HepG2 (cell line): ENCODE data around the gene TCF3. TPM values are rescaled to one million over a fixed set of nuclear protein-coding genes. Genes with fewer than 3 reads are reported as not detected.
A peak's percentile ranks its signal among the peaks of the same experiment; 100 is the strongest.

Experiments used
- ATAC-seq: fragments of 200-7000 bp; cut with Tn5 transposase; 3 replicates; pipeline ENCODE4 v1.9.1; 2020; ENCODE audit warnings: mild to moderate bottlenecking, moderate library complexity
- BruUV-seq: library from RNA; stranded (reverse); fragments of 400-500 nt; replicated peaks from 2 replicates; lab custom pipeline; 2021; lab: Mats Ljungman, UMichigan
- CTCF ChIA-PET: fragments of 300-600 bp; formaldehyde crosslinking; extraction: SDS; loops from one replicate; lab custom pipeline; 2021; ENCODE audit warnings: low total read pairs, inconsistent platforms, low intra/inter-chr PET ratio; lab: Yijun Ruan, JAX
- POLR2A ChIA-PET: fragments of 350-600 bp; sonication (Branson Sonifier 250); formaldehyde crosslinking; loops from one replicate; lab custom pipeline; 2020; ENCODE audit warnings: antibody characterized with exemption, inconsistent platforms; lab: Yijun Ruan, JAX
- DNase-seq: peaks from one replicate; pipeline ENCODE4 v3.0.0-alpha.2; 2015; ENCODE audit warnings: low spot score
- FAIRE-seq: peaks from 3 replicates; lab custom pipeline; 2011; peaks lifted over from hg19 to GRCh38; lab: Jason Lieb, UNC
- H2AFZ ChIP-seq: one replicate; pipeline ENCODE4 v1.6.1; 2011; ENCODE audit warnings: low read length, inconsistent platforms
- H3K27ac ChIP-seq: fragments of 300-600 bp; 3 replicates; pipeline ENCODE4 v1.8.0; 2011; ENCODE audit warnings: mixed run types, mild to moderate bottlenecking, mixed read lengths, low read length, inconsistent platforms; ENCODE audit not compliant: insufficient read depth; ENCODE audit errors: extremely low read length
- H3K27me3 ChIP-seq, 2 experiments: fragments of 200-600 bp in 1 of 2; 2 replicates in 1 of 2; 3 replicates in 1 of 2; pipeline versions ENCODE4 v1.6.0 to v1.8.0; 2011; ENCODE audit warnings: low read length in 2 of 2, mild to moderate bottlenecking in 2 of 2, moderate library complexity in 2 of 2, inconsistent platforms in 1 of 2; ENCODE audit not compliant: insufficient read depth in 2 of 2, control insufficient read depth in 1 of 2
- H3K36me3 ChIP-seq, 2 experiments: fragments of 200-600 bp in 1 of 2; replicated peaks in 1 of 2; 2 replicates in 1 of 2; 3 replicates in 1 of 2; pipeline versions ENCODE4 v1.5.1 to v1.8.0; 2011; ENCODE audit warnings: low read length in 2 of 2, inconsistent platforms in 1 of 2; ENCODE audit not compliant: insufficient read depth in 2 of 2, control insufficient read depth in 1 of 2
- H3K4me1 ChIP-seq: 2 replicates; pipeline ENCODE4 v1.5.1; 2012; ENCODE audit warnings: low read length, inconsistent platforms; ENCODE audit not compliant: insufficient read depth
- H3K4me2 ChIP-seq: 2 replicates; pipeline ENCODE4 v1.6.0; 2011; ENCODE audit warnings: low read depth, low read length, inconsistent platforms
- H3K4me3 ChIP-seq, 3 experiments: fragments of 200-600 bp in 1 of 3; sonication (generic), shearing (Covaris generic) in 1 of 3; replicated peaks in 1 of 3; 2 replicates each; pipeline ENCODE4 v1.5.1; 2011 to 2016; ENCODE audit warnings: low read length in 3 of 3, inconsistent platforms in 2 of 3, low read depth in 2 of 3, mild to moderate bottlenecking in 2 of 3, control low read depth in 1 of 3, mixed read lengths in 1 of 3; ENCODE audit not compliant: insufficient read depth in 1 of 3
- H3K79me2 ChIP-seq: one replicate; pipeline ENCODE4 v1.6.1; 2011; ENCODE audit warnings: low read length, inconsistent platforms; ENCODE audit not compliant: insufficient read depth
- H3K9ac ChIP-seq: 2 replicates; pipeline ENCODE4 v1.6.0; 2011; ENCODE audit warnings: mild to moderate bottlenecking, low read depth, low read length, inconsistent platforms; ENCODE audit not compliant: insufficient read depth
- H3K9me3 ChIP-seq: 2 replicates; pipeline ENCODE4 v1.5.1; 2012; ENCODE audit warnings: mild to moderate bottlenecking, low read length
- H4K20me1 ChIP-seq: 2 replicates; pipeline ENCODE4 v1.6.0; 2011; ENCODE audit warnings: inconsistent platforms, mild to moderate bottlenecking, low read length, moderate library complexity; ENCODE audit not compliant: insufficient read depth
- ETV5 ChIP-seq: IDR thresholded peaks from 2 replicates; pipeline ENCODE4 v1.6.1; 2018; ENCODE audit warnings: missing biosample characterization, missing genetic modification reagents, inconsistent platforms, borderline replicate concordance
- GTF3A ChIP-seq: sonication (generic); formaldehyde crosslinking; conservative IDR thresholded peaks from 2 replicates; pipeline ENCODE4 v1.4.0; 2020; ENCODE audit warnings: mild to moderate bottlenecking, missing genetic modification reagents
- HNRNPL ChIP-seq: fragments of 200-400 bp; formaldehyde crosslinking; IDR thresholded peaks from 2 replicates; pipeline ENCODE4 v1.6.1; 2017; ENCODE audit warnings: mild to moderate bottlenecking, low read depth, low read length
- KDM5B ChIP-seq: sonication (generic); formaldehyde crosslinking; IDR thresholded peaks from 2 replicates; pipeline ENCODE4 v1.4.0; 2020; ENCODE audit warnings: missing genetic modification reagents, mild to moderate bottlenecking, borderline replicate concordance
- MBD4 ChIP-seq: IDR thresholded peaks from 2 replicates; pipeline ENCODE4 v1.6.1; 2012; ENCODE audit warnings: low read length, inconsistent platforms, borderline replicate concordance
- MTF2 ChIP-seq: sonication (generic); formaldehyde crosslinking; IDR thresholded peaks from 2 replicates; pipeline ENCODE4 v1.5.0; 2020; ENCODE audit warnings: missing genetic modification reagents, borderline replicate concordance
- PCBP1 ChIP-seq: fragments of 200-400 bp; formaldehyde crosslinking; IDR thresholded peaks from 2 replicates; pipeline ENCODE4 v1.6.1; 2017; ENCODE audit warnings: mild to moderate bottlenecking, low read depth, low read length, borderline replicate concordance
- POGK ChIP-seq: sonication (generic); formaldehyde crosslinking; conservative IDR thresholded peaks from 2 replicates; pipeline ENCODE4 v1.8.0; 2022; ENCODE audit warnings: mild to moderate bottlenecking, moderate library complexity, missing genetic modification reagents
- POGZ ChIP-seq: sonication (generic); formaldehyde crosslinking; IDR thresholded peaks from 2 replicates; pipeline ENCODE4 v1.4.0; 2020; ENCODE audit warnings: mild to moderate bottlenecking, missing genetic modification reagents
- SALL2 ChIP-seq: sonication (generic); formaldehyde crosslinking; IDR thresholded peaks from 2 replicates; pipeline ENCODE4 v1.8.1; 2023; ENCODE audit warnings: mild to moderate bottlenecking, missing genetic modification reagents, inconsistent platforms
- TEAD2 ChIP-seq: sonication (generic); formaldehyde crosslinking; IDR thresholded peaks from 2 replicates; pipeline ENCODE4 v1.9.0; 2021; ENCODE audit warnings: missing genetic modification reagents
- ZBTB42 ChIP-seq: sonication (generic); formaldehyde crosslinking; IDR thresholded peaks from 2 replicates; pipeline ENCODE4 v1.5.0; 2020; ENCODE audit warnings: mild to moderate bottlenecking, missing genetic modification reagents
- ZFP90 ChIP-seq: sonication (generic); formaldehyde crosslinking; IDR thresholded peaks from 2 replicates; pipeline ENCODE4 v1.8.0; 2022; ENCODE audit warnings: missing genetic modification reagents, mild to moderate bottlenecking, inconsistent platforms, borderline replicate concordance
- ZFP91 ChIP-seq: sonication (generic); formaldehyde crosslinking; IDR thresholded peaks from 2 replicates; pipeline ENCODE4 v1.9.0; 2022; ENCODE audit warnings: missing genetic modification reagents, mild to moderate bottlenecking, borderline replicate concordance
- ZMYM2 ChIP-seq: sonication (generic); formaldehyde crosslinking; IDR thresholded peaks from 2 replicates; pipeline ENCODE4 v1.8.0; 2022; ENCODE audit warnings: mild to moderate bottlenecking, missing genetic modification reagents
- ZNF253 ChIP-seq: sonication (generic); formaldehyde crosslinking; IDR thresholded peaks from 2 replicates; pipeline ENCODE4 v1.8.0; 2022; ENCODE audit warnings: mild to moderate bottlenecking, missing genetic modification reagents, borderline replicate concordance
- ZNF383 ChIP-seq: sonication (generic); formaldehyde crosslinking; IDR thresholded peaks from 2 replicates; pipeline ENCODE4 v1.4.0; 2020; ENCODE audit warnings: missing genetic modification reagents, mild to moderate bottlenecking, borderline replicate concordance
- ZNF431 ChIP-seq: sonication (generic); formaldehyde crosslinking; IDR thresholded peaks from 2 replicates; pipeline ENCODE4 v1.9.0; 2022; ENCODE audit warnings: missing genetic modification reagents, low read depth, mild to moderate bottlenecking, borderline replicate concordance
- ZSCAN30 ChIP-seq: sonication (generic); formaldehyde crosslinking; IDR thresholded peaks from 2 replicates; pipeline ENCODE4 v1.5.0; 2020; ENCODE audit warnings: mild to moderate bottlenecking, missing genetic modification reagents
- ZSCAN9 ChIP-seq: IDR thresholded peaks from 2 replicates; pipeline ENCODE4 v1.6.1; 2016; ENCODE audit warnings: borderline replicate concordance
- WGBS: methylation state at CpG from one replicate; pipeline ENCODE4 v1.1.6; 2017; ENCODE audit warnings: low lambda C conversion rate; 5-methylcytosine and 5-hydroxymethylcytosine counted together
- in situ Hi-C: cut with HindIII; loops from 2 replicates; pipeline ENCODE4 v1.10.0; 2017; ENCODE audit warnings: low pct_unique_long_range_greater_than_20kb; ENCODE audit not compliant: extremely low pct_ligation_motif_present
- intact Hi-C: fragments of 100-400 bp; cut with micrococcal nuclease; formaldehyde crosslinking; loops from one replicate; pipeline ENCODE4 v1.10.0; 2022; ENCODE audit not compliant: unreplicated experiment
- polyA plus RNA-seq, 8 experiments: library from polyadenylated mRNA; depleted of rRNA in 3 of 8; stranded (reverse) in 7 of 8; unstranded in 1 of 8; fragments of >200 nt; fragmentation: Illumina TruSeq in 4 of 8; extraction: Trizol in 4 of 8; gene quantifications; 2 replicates each; pipeline versions ENCODE4 v1.2.1 to v1.2.3, GENCODE V29; 2011 to 2016; ENCODE audit warnings: low read depth in 4 of 8, missing spikeins in 1 of 8, mixed read lengths in 1 of 8; ENCODE audit not compliant: insufficient read depth in 1 of 8
- total RNA-seq, 5 experiments: library from RNA; depleted of rRNA; stranded (reverse); fragments of >200 nt; fragmentation: Illumina TruSeq; extraction: Trizol; gene quantifications; 2 replicates each; pipeline ENCODE4 v1.2.3, GENCODE V29; 2016; ENCODE audit warnings: low read depth in 1 of 5
- TF ChIP-seq, protein P1 (sequence below): sonication (generic); formaldehyde crosslinking; IDR thresholded peaks from 2 replicates; pipeline ENCODE4 v1.4.0; 2020; ENCODE audit warnings: mild to moderate bottlenecking, missing genetic modification reagents

The TCF3 gene
- total and polyA plus RNA-seq, 2 of the 13 experiments (the other 11 are each of a cell fraction or from before 2014, with no cell fraction given) = 51.4 to 53.2 TPM

- Histone ChIP-seq H3K27me3 (no peaks in the 10 kb centered on the region; a peak in 1 of 5 replicates), H3K4me2 (peak overlapping the region; percentile 95), H3K9ac (peak overlapping the region; percentile 100), H3K79me2 (peaks cover 35% of the 10 kb centered on the region), H2AFZ (no peak overlapping the region), H3K4me3 (peak overlapping the region; percentile 72 to 90 (median 83)), H3K4me1 (peaks cover 55% of the 10 kb centered on the region), H4K20me1 (no peaks in the 10 kb centered on the region), H3K27ac (peak overlapping the region; percentile 99), H3K9me3 (no peaks in the 10 kb centered on the region), H3K36me3 (peaks cover 0 to 7% of the 10 kb centered on the region in 2 experiments; a peak in 2 of 5 replicates)
- ATAC-seq (no peak), FAIRE-seq (no peak), DNase-seq (no peak)
- ChIA-PET POLR2A (interaction anchor here (0.6 to 2.7 kb wide), 10 partner anchors 10 to 156 kb away, joined by 3 to 24 read pairs (median 4); partner anchors contain the start of genes REEP6 and UQCR11), CTCF (no interaction called here)
- intact Hi-C loops = loop anchor here (10.0 kb wide), 1 partner anchor 47 kb away; no protein-coding TSS in a partner anchor
- WGBS = 2% methylated on average over 16 of the region's 31 CpGs
- in situ Hi-C loops = no loop called here
- BruUV-seq = TSS peak; percentile 79
- TF ChIP-seq ZNF253 (CRISPR knock-in tag) (0 out of 2 replicates have a peak, but pooled peaks have one; percentile 37), ETV5 (CRISPR knock-in tag) (no peak), GTF3A (0 out of 2 replicates have a peak, but pooled peaks have one; percentile 14), MTF2 (no peak), KDM5B (CRISPR knock-in tag) (no peak), HNRNPL (0 out of 2 replicates have a peak, but pooled peaks have one; percentile 4), MBD4 (no peak), ZSCAN9 (CRISPR knock-in tag) (0 out of 2 replicates have a peak, but pooled peaks have one; percentile 7), ZMYM2 (CRISPR knock-in tag) (0 out of 2 replicates have a peak, but pooled peaks have one; percentile 8), ZFP90 (peak; percentile 9; the same call in 1 of the 2 replicates), SALL2 (no peak), POGZ (CRISPR knock-in tag) (0 out of 2 replicates have a peak, but pooled peaks have one; percentile 10), ZNF383 (no peak), PCBP1 (0 out of 2 replicates have a peak, but pooled peaks have one; percentile 23), ZSCAN30 (CRISPR knock-in tag) (no peak), POGK (0 out of 2 replicates have a peak, but pooled peaks have one; percentile 6), ZBTB42 (0 out of 2 replicates have a peak, but pooled peaks have one; percentile 1), ZNF431 (CRISPR knock-in tag) (no peak), TEAD2 (CRISPR knock-in tag) (no peak), ZFP91 (CRISPR knock-in tag) (peak; percentile 19; the same call in 1 of the 2 replicates)
- TF ChIP-seq, protein P1, sequence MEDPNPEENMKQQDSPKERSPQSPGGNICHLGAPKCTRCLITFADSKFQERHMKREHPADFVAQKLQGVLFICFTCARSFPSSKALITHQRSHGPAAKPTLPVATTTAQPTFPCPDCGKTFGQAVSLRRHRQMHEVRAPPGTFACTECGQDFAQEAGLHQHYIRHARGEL (CRISPR knock-in tag) = no peak
Observed at GRCh38 chr19:1591421-1592023, 60.9 kb downstream of the TCF3 start.
